Prostate gland (tissue), 2 donors: ENCODE measurements around the gene CFAP53.

Experiments
- CTCF ChIP-seq, 4 experiments: fragments of 200-600 bp in 2 of 4; fragments of 450-650 bp in 2 of 4; sonication (generic) in 2 of 4; IDR thresholded peaks; 1 replicate in 3 of 4; 2 replicates in 1 of 4; pipeline ENCODE4 v1.5.1; 2016 to 2019; ENCODE audit warnings: antibody characterized with exemption in 4 of 4, mild to moderate bottlenecking in 2 of 4, moderate library complexity in 2 of 4
- POLR2A ChIP-seq: fragments of 450-650 bp; IDR thresholded peaks from one replicate; pipeline ENCODE4 v1.6.1; 2016; ENCODE audit warnings: antibody characterized with exemption, mild to moderate bottlenecking

GRCh38 chr18:50190236-50190635, 76.1 kb downstream of the CFAP53 start:
- TF ChIP-seq CTCF (IDR thresholded peaks at IDR 0.05): no peak
- TF ChIP-seq POLR2A: no peak
